Neural crest cell (in vitro differentiated cells): ENCODE results near the gene RNLS. TPM values are rescaled to one million over a fixed set of nuclear protein-coding genes. Genes with fewer than 3 reads are reported as not detected.

ENCODE experiments used
- DNase-seq: peaks from one replicate; pipeline ENCODE4 v3.0.0; 2021; ENCODE audit warnings: low read depth, mixed read lengths, low spot score
- H3K27ac Mint-ChIP-seq: one replicate; pipeline ENCODE4 v1.8.0; 2021; ENCODE audit warnings: mild to moderate bottlenecking, mixed read lengths; ENCODE audit not compliant: unreplicated experiment
- H3K27me3 Mint-ChIP-seq: 2 replicates; pipeline ENCODE4 v1.8.0; 2021; ENCODE audit warnings: low read depth, mild to moderate bottlenecking, mixed read lengths
- H3K36me3 Mint-ChIP-seq: 2 replicates; pipeline ENCODE4 v1.8.0; 2021; ENCODE audit warnings: low read depth, mild to moderate bottlenecking, mixed read lengths
- H3K4me1 Mint-ChIP-seq: 2 replicates; pipeline ENCODE4 v1.8.0; 2021; ENCODE audit warnings: mixed read lengths
- H3K4me3 Mint-ChIP-seq: one replicate; pipeline ENCODE4 v1.8.0; 2021; ENCODE audit warnings: mild to moderate bottlenecking, mixed read lengths
- H3K9me3 Mint-ChIP-seq: 2 replicates; pipeline ENCODE4 v1.8.0; 2021; ENCODE audit warnings: mixed read lengths
- CTCF ChIP-seq: fragments of 200-600 bp; sonication (generic); conservative IDR thresholded peaks from 2 replicates; pipeline ENCODE4 v1.5.0; 2021; ENCODE audit warnings: antibody characterized with exemption, mild to moderate bottlenecking
- total RNA-seq: library from RNA; stranded (reverse); gene quantifications from 2 replicates; pipeline ENCODE4 v1.2.1, GENCODE V29; 2021

The RNLS gene
- total RNA-seq, 1 donor from 2014 or later = 3.3 TPM

- Mint-ChIP-seq H3K4me3 (no peak overlapping the region), H3K4me1 (peaks cover 16% of the 10 kb centered on the region), H3K27ac (no peak overlapping the region)
These were observed 40.6 kb downstream of the RNLS start for GRCh38 chr10:88542522-88542921.

GRCh38 chr10:88541116-88541626, 41.9 kb downstream of the RNLS start:
- no peak overlapping the region for H3K4me3 Mint-ChIP-seq
- no peaks in the 10 kb centered on the region for H3K36me3 Mint-ChIP-seq
- no peaks in the 10 kb centered on the region for H3K9me3 Mint-ChIP-seq
- H3K4me1 Mint-ChIP-seq = peaks cover 19% of the 10 kb centered on the region
- no peak for TF ChIP-seq CTCF
- no peaks in the 10 kb centered on the region for H3K27me3 Mint-ChIP-seq
- no peak overlapping the region for H3K27ac Mint-ChIP-seq
- no peak for DNase-seq

More at GRCh38 chr10:88542522-88542921, 40.6 kb downstream of the RNLS start:
- DNase-seq = no peak
- H3K27me3 Mint-ChIP-seq = no peaks in the 10 kb centered on the region
- TF ChIP-seq CTCF = no peak
- H3K9me3 Mint-ChIP-seq = no peaks in the 10 kb centered on the region
- no peaks in the 10 kb centered on the region for H3K36me3 Mint-ChIP-seq

GRCh38 chr10:88540351-88540750, 42.8 kb downstream of the RNLS start:
- no peak overlapping the region for H3K4me3 Mint-ChIP-seq
- DNase-seq = no peak
- TF ChIP-seq CTCF = no peak
- no peaks in the 10 kb centered on the region for H3K9me3 Mint-ChIP-seq
- peaks cover 19% of the 10 kb centered on the region for H3K4me1 Mint-ChIP-seq
- no peaks in the 10 kb centered on the region for H3K27me3 Mint-ChIP-seq
- H3K27ac Mint-ChIP-seq = no peak overlapping the region
- no peaks in the 10 kb centered on the region for H3K36me3 Mint-ChIP-seq

- no peaks in the 10 kb centered on the region for H3K36me3 Mint-ChIP-seq
- no peaks in the 10 kb centered on the region for H3K27me3 Mint-ChIP-seq
- no peak for TF ChIP-seq CTCF
These were observed 45.1 kb downstream of the RNLS start for GRCh38 chr10:88538048-88538447.

GRCh38 chr10:88537322-88537721, 45.8 kb downstream of the RNLS start:
- H3K27ac Mint-ChIP-seq = no peak overlapping the region

More at GRCh38 chr10:88538048-88538447, 45.1 kb downstream of the RNLS start:
- no peaks in the 10 kb centered on the region for H3K9me3 Mint-ChIP-seq
- H3K27ac Mint-ChIP-seq = no peak overlapping the region
- peaks cover 19% of the 10 kb centered on the region for H3K4me1 Mint-ChIP-seq
- H3K4me3 Mint-ChIP-seq = no peak overlapping the region
- no peak for DNase-seq

More at GRCh38 chr10:88537322-88537721, 45.8 kb downstream of the RNLS start:
- Mint-ChIP-seq H3K4me1 (peaks cover 19% of the 10 kb centered on the region), H3K9me3 (no peaks in the 10 kb centered on the region), H3K36me3 (no peaks in the 10 kb centered on the region), H3K27me3 (no peaks in the 10 kb centered on the region), H3K4me3 (no peak overlapping the region)
- TF ChIP-seq CTCF = no peak
- no peak for DNase-seq
